ENCODE measurements around the gene DPH1. TPM values are rescaled to one million over a fixed set of nuclear protein-coding genes. Genes with fewer than 3 reads are reported as not detected.

DPH1 gene
- total and polyA plus RNA-seq, 8 donors: 30.7 to 53.3 (median 46.5) TPM

DNA sequence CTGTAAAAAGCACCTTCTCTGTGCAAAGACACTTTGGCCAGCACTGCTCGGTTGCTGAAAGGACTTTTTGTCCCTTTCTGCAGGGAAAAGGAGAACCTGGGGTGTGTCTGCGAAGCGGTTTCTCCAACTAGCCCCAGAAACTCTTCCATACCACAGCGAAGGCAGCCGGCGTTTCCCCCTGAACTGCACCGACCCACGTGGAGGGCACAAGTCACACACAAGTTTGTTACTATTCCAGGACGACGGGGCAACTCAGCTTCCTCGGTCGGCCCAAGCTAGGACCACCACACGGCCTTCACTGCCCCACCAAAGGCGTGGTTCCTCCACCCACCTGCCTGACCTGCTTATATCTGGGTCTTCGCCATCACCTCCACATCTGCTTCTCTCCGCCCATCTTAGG is 6.7 kb upstream of the DPH1 start:
- DNase-seq (no peak), ATAC-seq (no peak)
- intact Hi-C loops (cut with DNase I): no loop called here
- TF ChIP-seq, protein P1, sequence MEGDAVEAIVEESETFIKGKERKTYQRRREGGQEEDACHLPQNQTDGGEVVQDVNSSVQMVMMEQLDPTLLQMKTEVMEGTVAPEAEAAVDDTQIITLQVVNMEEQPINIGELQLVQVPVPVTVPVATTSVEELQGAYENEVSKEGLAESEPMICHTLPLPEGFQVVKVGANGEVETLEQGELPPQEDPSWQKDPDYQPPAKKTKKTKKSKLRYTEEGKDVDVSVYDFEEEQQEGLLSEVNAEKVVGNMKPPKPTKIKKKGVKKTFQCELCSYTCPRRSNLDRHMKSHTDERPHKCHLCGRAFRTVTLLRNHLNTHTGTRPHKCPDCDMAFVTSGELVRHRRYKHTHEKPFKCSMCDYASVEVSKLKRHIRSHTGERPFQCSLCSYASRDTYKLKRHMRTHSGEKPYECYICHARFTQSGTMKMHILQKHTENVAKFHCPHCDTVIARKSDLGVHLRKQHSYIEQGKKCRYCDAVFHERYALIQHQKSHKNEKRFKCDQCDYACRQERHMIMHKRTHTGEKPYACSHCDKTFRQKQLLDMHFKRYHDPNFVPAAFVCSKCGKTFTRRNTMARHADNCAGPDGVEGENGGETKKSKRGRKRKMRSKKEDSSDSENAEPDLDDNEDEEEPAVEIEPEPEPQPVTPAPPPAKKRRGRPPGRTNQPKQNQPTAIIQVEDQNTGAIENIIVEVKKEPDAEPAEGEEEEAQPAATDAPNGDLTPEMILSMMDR (IDR thresholded peaks at IDR 0.05): no peak
- Histone ChIP-seq H3K9me3 (no peaks in the 10 kb centered on the region), H3K27me3 (peaks cover 20 to 92% of the 10 kb centered on the region in 2 donors), H3K4me3 (peak overlapping the region in 1 of 2 donors; percentile 51), H3K4me1 (peaks cover 14 to 37% of the 10 kb centered on the region in 2 donors), H3K27ac (no peak overlapping the region), H3K36me3 (no peaks in the 10 kb centered on the region)

DNA sequence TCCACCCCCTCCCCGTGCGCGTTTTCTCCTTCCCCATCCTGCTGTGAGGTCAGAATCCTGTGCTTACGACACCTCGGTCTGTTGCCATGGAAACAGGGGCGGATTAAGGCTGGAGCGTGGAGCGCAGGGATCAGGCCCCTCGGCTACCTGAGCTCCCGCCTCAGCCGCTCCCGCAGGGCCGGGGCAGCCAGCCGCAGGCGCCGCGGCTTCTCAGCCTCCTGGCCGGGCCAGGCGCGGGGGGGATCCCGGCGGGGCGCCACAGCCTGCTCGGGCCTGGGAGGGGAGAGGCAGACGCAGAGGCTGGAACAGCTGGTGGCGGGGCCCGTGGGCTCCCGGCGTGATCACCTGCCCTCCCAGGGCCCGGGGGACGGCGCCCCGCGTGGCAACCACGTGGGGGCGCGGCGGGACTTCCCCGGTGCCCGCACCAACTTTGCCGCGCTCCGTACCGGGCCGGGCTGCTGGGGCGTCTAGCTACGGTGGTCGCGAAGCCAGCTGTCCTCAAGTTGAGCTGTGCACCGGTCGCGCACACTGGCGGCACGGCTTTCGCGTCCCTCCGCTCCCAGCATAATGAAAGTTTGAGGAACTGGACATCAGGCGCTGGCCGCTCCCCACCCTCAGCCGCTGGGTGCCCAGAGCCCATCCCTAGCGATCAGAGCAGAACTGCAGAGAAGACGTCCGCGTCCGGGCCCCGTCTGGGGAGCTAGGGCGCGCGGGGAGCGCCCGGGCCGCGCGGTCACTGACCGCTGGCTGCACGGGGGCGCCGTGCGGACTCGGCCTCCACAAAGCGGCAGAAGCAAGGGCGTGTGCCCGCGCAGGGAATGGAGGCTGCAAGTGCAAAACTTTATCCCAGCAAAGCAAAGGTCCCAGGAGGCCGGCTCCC is 6.0 kb upstream of the DPH1 start:
- H3K27ac ChIP-seq: no peak overlapping the region
- peaks cover 20 to 92% of the 10 kb centered on the region in 2 donors for H3K27me3 ChIP-seq
- no peaks in the 10 kb centered on the region for H3K9me3 ChIP-seq
- peak overlapping the region; percentile 42 to 51 for H3K4me3 ChIP-seq
- TF ChIP-seq, protein P1 (IDR thresholded peaks at IDR 0.05): no peak
- DNase-seq: peak in 3 of 4 donors; percentile 65 to 83 (median 83)
- intact Hi-C loops (cut with DNase I): no loop called here
- peaks cover 14 to 37% of the 10 kb centered on the region in 2 donors for H3K4me1 ChIP-seq
- peak; percentile 16 for ATAC-seq
- H3K36me3 ChIP-seq: no peaks in the 10 kb centered on the region

DNA sequence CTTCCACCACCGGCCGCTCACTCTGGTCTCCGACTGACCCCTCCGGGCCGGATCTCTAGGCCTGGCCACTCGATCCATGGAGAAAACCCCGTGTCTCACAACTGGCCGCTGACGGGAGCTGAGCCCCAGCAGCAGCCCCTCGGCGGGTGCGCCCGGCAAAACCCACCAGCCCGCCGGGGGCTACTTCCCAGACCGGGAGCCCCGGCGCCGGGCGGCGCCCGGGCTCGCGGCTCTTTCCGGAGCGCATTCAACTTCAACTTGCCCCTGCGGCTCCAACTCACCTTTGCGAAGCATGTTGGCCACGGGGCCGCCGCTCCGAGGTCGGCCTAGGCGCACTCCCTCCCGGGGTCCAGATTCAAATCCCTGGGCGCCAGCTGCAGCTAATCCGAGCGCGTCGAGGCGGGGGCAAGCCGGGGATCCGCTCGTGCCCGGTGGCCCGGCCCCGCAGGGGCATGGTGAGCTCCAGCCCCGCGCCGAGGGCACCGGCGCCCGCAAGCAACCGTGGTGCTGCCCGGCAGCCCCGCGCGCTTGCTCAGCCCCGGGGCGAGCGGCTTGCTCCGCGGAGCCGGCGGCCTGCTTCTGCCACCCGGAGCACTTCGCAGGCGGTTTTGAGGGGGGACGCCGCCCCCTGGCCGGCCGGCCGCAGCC is 5.3 kb upstream of the DPH1 start:
- H3K9me3 ChIP-seq: no peaks in the 10 kb centered on the region
- no peaks in the 10 kb centered on the region for H3K36me3 ChIP-seq
- no peak for DNase-seq
- peaks cover 14 to 37% of the 10 kb centered on the region in 2 donors for H3K4me1 ChIP-seq
- peaks cover 20 to 95% of the 10 kb centered on the region in 2 donors for H3K27me3 ChIP-seq
- H3K27ac ChIP-seq: no peak overlapping the region
- TF ChIP-seq, protein P1 (IDR thresholded peaks at IDR 0.05): no peak
- intact Hi-C loops (cut with DNase I): loop anchor here in 1 of 2 donors (5.0 kb wide), 1 partner anchor 117 kb away; no protein-coding TSS in a partner anchor
- H3K4me3 ChIP-seq: peak overlapping the region; percentile 42 to 51
- ATAC-seq: no peak

DNA sequence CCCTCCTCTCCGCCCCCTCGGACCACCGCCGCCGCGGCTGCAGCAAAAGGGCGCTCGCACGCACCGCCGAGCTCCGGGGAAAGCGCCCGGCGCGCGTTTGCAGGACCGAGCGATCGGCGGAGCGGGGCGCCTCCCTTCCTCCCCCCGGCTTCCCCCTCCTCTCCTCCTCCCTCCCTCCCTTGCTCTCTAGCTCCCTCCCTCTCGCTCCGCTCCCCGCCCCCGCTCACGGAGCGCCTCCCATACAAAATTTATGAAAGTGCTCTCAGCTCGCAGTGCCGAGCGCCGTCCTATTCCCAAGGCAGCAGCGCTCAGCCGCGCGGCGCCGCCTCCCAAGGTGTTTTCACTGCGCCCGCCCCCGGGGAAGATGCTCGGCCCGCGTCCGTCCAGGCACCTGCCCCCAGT is 4.7 kb upstream of the DPH1 start, which contains the start of gene RTN4RL1:
Gene RTN4RL1 (minus strand): TSS at position 115 of the 402 bp plus-strand sequence. CDS start 469 bp downstream, outside the sequence.
- no peak within 1 kb of the TSS for H3K27ac ChIP-seq
- no peaks in the 10 kb centered on the region for H3K36me3 ChIP-seq
- H3K27me3 ChIP-seq: peaks cover 20 to 95% of the 10 kb centered on the region in 2 donors
- intact Hi-C loops (cut with DNase I): loop anchor here in 1 of 2 donors (5.0 kb wide), 1 partner anchor 118 kb away; no protein-coding TSS in a partner anchor
- peak in 3 of 4 donors; percentile 57 to 90 (median 76) for DNase-seq
- peak within 1 kb of the TSS; percentile 42 to 51 for H3K4me3 ChIP-seq
- H3K4me1 ChIP-seq: peaks cover 14 to 37% of the 10 kb centered on the region in 2 donors
- H3K9me3 ChIP-seq: no peaks in the 10 kb centered on the region
- TF ChIP-seq, protein P1 (IDR thresholded peaks at IDR 0.05): no peak
- peak; percentile 65 for ATAC-seq

All from left lung (tissue), 10 donors.